Progenitor cell of endocrine pancreas (in vitro differentiated cells): ENCODE measurements around the gene RNF182. TPM values are rescaled to one million over a fixed set of nuclear protein-coding genes. Genes with fewer than 3 reads are reported as not detected.

Experiments used
- DNase-seq: peaks from one replicate; pipeline ENCODE4 v3.0.0; 2021; ENCODE audit warnings: low spot score; ENCODE audit not compliant: unreplicated experiment
- H3K27ac Mint-ChIP-seq: 2 replicates; pipeline ENCODE4 v1.8.0; 2021; ENCODE audit warnings: mild to moderate bottlenecking, moderate library complexity, mixed read lengths
- H3K27me3 Mint-ChIP-seq: 2 replicates; pipeline ENCODE4 v1.8.0; 2021; ENCODE audit warnings: mixed read lengths
- H3K36me3 Mint-ChIP-seq: 2 replicates; pipeline ENCODE4 v1.8.0; 2022; ENCODE audit warnings: mixed read lengths; ENCODE audit not compliant: insufficient read depth
- H3K4me1 Mint-ChIP-seq: 2 replicates; pipeline ENCODE4 v1.8.0; 2021; ENCODE audit warnings: low read depth, mixed read lengths
- H3K4me3 Mint-ChIP-seq: 2 replicates; pipeline ENCODE4 v1.8.0; 2021; ENCODE audit warnings: low read depth, mild to moderate bottlenecking, moderate library complexity, mixed read lengths
- H3K9me3 Mint-ChIP-seq: 2 replicates; pipeline ENCODE4 v1.8.0; 2021; ENCODE audit warnings: low read depth, mixed read lengths
- CTCF ChIP-seq: fragments of 200-600 bp; sonication (generic); IDR thresholded peaks from one replicate; pipeline ENCODE4 v1.5.0; 2021; ENCODE audit warnings: antibody characterized with exemption, mild to moderate bottlenecking; ENCODE audit not compliant: unreplicated experiment
- total RNA-seq: library from RNA; stranded (reverse); gene quantifications from 2 replicates; pipeline ENCODE4 v1.2.1, GENCODE V29; 2021

The RNF182 gene
- total RNA-seq, 1 donor from 2014 or later: 1.9 TPM

GRCh38 chr6:13979284-13980171 is 54.8 kb downstream of the RNF182 start:
- TF ChIP-seq CTCF: no peak
- H3K4me1 Mint-ChIP-seq: no peaks in the 10 kb centered on the region
- H3K27me3 Mint-ChIP-seq: peaks cover 3% of the 10 kb centered on the region
- H3K9me3 Mint-ChIP-seq: no peaks in the 10 kb centered on the region
- no peaks in the 10 kb centered on the region for H3K36me3 Mint-ChIP-seq
- no peak overlapping the region for H3K27ac Mint-ChIP-seq
- DNase-seq: no peak
- H3K4me3 Mint-ChIP-seq: no peak overlapping the region

- no peak for TF ChIP-seq CTCF
- no peak for DNase-seq
- Mint-ChIP-seq H3K27me3 (peaks cover 3% of the 10 kb centered on the region), H3K27ac (no peak overlapping the region), H3K4me1 (no peaks in the 10 kb centered on the region), H3K9me3 (no peaks in the 10 kb centered on the region), H3K4me3 (no peak overlapping the region), H3K36me3 (no peaks in the 10 kb centered on the region)
Measured at GRCh38 chr6:13980534-13980933, 55.8 kb downstream of the RNF182 start.

- Mint-ChIP-seq H3K4me3 (no peak overlapping the region), H3K27ac (no peak overlapping the region), H3K27me3 (peaks cover 19% of the 10 kb centered on the region), H3K4me1 (no peaks in the 10 kb centered on the region), H3K9me3 (no peaks in the 10 kb centered on the region), H3K36me3 (no peaks in the 10 kb centered on the region)
- DNase-seq: no peak
- no peak for TF ChIP-seq CTCF
Measured at GRCh38 chr6:13985663-13986325, 61.0 kb downstream of the RNF182 start.

GRCh38 chr6:13986700-13987399 is 62.1 kb downstream of the RNF182 start:
- H3K4me1 Mint-ChIP-seq: no peaks in the 10 kb centered on the region
- no peak overlapping the region for H3K27ac Mint-ChIP-seq
- H3K27me3 Mint-ChIP-seq: peaks cover 19% of the 10 kb centered on the region
- no peaks in the 10 kb centered on the region for H3K9me3 Mint-ChIP-seq
- no peak for TF ChIP-seq CTCF
- DNase-seq: no peak
- H3K36me3 Mint-ChIP-seq: no peaks in the 10 kb centered on the region
- no peak overlapping the region for H3K4me3 Mint-ChIP-seq

GRCh38 chr6:13987400-13987865 is 62.7 kb downstream of the RNF182 start:
- Mint-ChIP-seq H3K27me3 (peaks cover 19% of the 10 kb centered on the region), H3K4me3 (no peak overlapping the region), H3K27ac (no peak overlapping the region), H3K36me3 (no peaks in the 10 kb centered on the region), H3K9me3 (no peaks in the 10 kb centered on the region), H3K4me1 (no peaks in the 10 kb centered on the region)
- TF ChIP-seq CTCF: no peak
- DNase-seq: no peak
